GM18870 (cell line): ENCODE measurements around the gene MAGEB6.
"Not testable (repeated sequence)": the region's sequence is repeated elsewhere in the genome, so short reads cannot be mapped to it uniquely, and the experiment has no call there.

Experiments used
- ATAC-seq: cut with Tn5 transposase; IDR thresholded peaks from one replicate; pipeline ENCODE4 v1.9.1; 2021; ENCODE audit warnings: moderate library complexity; ENCODE audit not compliant: unreplicated experiment

MAGEB6 gene, protein sequence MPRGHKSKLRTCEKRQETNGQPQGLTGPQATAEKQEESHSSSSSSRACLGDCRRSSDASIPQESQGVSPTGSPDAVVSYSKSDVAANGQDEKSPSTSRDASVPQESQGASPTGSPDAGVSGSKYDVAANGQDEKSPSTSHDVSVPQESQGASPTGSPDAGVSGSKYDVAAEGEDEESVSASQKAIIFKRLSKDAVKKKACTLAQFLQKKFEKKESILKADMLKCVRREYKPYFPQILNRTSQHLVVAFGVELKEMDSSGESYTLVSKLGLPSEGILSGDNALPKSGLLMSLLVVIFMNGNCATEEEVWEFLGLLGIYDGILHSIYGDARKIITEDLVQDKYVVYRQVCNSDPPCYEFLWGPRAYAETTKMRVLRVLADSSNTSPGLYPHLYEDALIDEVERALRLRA

DNA sequence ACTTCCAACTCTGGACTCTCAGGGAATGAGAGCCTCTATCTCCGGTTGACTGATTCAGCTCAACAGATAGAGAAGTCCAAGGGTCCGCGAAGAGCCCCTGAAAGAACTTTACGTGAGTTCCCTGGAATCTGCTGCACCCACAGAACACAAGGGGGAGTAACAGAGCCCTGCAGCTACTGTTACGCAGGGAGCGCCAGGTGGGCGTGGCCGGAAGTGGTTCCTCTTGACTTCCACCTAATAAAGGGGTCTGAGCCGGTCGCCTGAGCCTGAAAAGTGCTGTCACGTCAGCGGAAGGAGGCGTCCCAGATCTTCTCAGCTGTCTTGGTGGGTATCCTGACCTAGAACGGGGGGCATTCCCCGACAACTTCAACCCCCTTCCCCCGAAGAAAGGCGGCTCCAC, at the start of gene MAGEB6:
MAGEB6 (plus strand) TSS at position 237 of the 400 bp plus-strand sequence. CDS start 1,407 bp downstream, outside the sequence.
- no peak for ATAC-seq

DNA sequence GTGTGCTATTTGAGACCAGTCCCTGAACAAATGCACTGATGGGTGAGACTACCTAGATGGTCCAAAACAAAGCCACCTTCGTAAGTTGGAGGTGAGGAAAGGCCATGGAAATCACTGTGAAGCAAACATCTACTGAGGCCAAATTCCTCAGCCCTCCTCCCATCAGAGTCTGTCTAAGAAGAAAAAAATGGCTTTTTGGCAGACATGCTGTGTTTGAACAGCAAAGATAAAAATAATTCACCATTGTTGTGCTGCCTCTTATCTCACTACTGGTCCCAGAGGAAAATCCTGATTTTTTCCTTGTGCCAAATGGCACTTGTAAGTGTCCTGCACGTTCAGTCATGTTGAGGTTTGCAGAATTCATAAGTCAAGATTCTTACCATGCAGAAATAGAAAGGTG, 46.2 kb upstream of the MAGEB6 start:
- ATAC-seq: no peak

DNA sequence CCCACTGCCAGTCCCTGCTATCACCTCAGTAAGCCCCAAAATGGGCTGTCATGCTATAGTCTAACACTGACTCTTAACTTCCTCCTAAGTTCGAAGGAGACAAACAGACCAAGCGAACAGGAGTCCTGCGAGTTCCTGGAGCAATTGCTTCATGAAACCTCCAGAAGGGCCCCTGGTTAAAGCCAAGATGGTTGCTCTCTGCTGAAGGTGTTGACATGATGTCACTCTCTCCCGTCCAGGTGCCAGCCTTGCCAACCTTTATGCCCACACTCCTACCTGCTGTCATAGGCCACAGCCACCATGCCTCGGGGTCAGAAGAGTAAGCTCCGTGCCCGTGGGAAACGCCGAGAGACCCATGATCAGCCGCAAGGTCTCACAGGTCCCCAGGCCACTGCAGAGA, 31.9 kb upstream of the MAGEB6 start, which contains the start of gene MAGEB6B:
MAGEB6B (plus strand) TSS at position 301 of the 400 bp plus-strand sequence; CDS start at position 301, 0 bp downstream.
- ATAC-seq: no peak

DNA sequence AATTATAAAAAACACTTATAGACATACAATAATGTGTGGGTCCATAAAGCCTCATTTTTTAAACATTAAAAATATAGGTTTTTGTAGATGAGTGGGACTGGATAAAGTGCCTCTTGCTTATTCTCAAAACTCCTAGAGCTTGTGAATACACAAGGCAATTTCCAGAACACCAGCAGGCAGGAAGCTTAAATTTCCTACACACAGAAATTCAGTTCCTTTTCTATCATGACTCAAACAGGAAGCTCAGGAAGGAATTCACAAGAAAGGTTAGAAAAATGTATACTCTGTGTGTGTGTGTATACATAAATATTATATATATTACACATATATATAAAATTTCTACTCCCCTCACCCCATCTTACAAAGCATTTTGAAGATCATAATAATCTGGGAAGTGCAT, 11.3 kb downstream of the MAGEB6 start:
- no peak for ATAC-seq

DNA sequence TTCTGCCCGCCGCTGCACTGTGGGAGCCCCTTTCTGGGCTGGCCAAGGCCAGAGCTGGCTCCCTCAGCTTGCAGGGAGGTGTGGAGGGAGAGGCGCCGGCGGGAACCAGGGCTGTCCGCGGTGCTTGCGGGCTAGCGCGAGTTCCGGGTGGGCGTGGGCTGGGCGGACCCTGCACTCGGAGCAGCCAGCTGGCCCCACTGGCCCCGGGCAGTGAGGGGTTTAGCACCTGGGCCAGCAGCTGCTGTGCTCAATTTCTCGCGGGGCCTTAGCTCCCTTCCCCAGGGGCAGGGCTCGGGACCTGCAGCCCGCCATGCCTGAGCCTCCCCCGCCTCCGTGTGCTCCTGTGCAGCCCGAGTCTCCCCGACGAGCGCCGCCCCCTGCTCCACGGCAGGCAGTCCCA, 12.5 kb downstream of the MAGEB6 start:
- not testable (repeated sequence) for ATAC-seq

DNA sequence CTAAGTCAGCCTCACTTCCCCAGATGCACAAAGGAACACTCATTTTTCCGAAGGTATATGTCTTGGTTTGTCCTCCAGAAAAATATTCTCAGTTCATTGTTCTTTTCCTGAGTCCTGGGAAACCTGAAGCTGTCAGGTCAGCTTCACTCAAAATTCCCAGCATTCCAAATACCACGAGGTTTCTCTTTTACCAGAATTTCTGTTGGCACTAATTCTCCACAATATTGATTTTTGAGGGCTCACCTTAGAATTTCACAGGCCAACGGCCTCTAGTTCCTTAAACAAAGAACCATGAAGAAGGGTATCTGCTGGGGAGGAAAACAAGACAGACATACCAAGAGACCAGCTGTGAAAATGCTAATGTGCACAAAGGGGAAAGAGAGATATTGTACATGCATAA, 15.8 kb downstream of the MAGEB6 start:
- ATAC-seq: no peak

DNA sequence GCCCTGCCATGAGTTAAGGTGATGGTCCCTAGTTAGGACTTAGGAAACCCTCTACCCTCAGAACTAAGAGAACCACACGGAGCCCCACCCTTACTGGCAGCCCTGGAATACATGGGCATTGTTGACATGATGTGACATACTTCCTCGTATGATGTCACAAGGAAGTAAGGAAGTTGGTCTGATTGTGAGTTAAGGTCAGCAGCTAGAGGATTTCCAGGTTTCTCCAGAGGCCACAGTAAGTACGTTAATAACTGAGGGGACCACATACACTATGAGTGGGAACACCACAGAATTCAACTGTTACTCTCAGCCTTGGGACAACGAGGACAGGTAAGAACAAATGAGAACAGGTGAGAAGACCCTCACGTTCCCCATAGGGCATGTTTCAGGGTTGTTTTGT, 23.6 kb downstream of the MAGEB6 start, which contains the start of gene MAGEB5:
MAGEB5 (plus strand) TSS at position 301 of the 400 bp plus-strand sequence. CDS start 1,133 bp downstream, outside the sequence.
- no peak for ATAC-seq

DNA sequence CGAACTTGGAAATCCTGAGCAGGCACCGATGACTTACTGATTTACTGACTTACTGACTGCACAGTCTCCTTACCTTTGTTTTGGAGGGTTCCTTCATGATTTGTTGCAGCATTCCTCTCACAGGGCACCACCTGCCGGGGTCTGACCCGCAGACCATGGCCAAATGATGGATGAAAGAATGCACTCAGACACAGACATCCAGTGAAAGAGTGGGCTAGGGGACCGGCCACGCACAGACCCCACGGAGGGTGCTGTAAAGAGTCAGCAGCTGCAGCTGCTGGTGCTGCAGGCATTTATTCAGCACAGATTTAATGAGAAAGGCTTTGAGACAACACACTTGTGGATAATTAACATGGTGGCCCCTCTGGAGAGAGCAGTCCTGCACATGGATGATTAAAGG, 27.1 kb downstream of the MAGEB6 start:
- ATAC-seq: no peak

DNA sequence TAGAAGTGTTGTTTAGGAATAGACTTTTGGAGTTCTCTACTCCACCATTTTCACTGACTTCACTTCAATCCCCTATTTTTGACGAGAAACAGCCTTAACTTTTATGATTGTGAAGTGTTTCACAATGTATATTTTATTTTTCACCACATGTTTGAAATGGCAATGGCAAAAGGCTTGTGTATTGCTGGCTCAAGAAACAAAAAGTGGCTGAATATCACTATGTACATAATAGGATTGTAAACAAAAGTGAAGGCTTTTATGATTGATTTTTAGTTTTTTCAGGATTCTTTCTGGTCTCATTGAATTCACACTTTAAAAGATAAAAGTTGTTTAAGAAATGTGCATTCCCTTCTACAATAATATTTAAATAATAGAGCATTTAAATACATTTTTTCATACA, 41.9 kb downstream of the MAGEB6 start:
- no peak for ATAC-seq
